CD4-positive, alpha-beta T cell (primary cell): ENCODE measurements around the gene HDAC4. TPM values are rescaled to one million over a fixed set of nuclear protein-coding genes. Genes with fewer than 3 reads are reported as not detected.

Source experiments
- ATAC-seq: fragments of 200-7000 bp; cut with Tn5 transposase; one replicate; pipeline ENCODE4 v1.10.0; 2022; ENCODE audit warnings: mild to moderate bottlenecking; ENCODE audit not compliant: poor library complexity
- CTCF ChIA-PET: fragments of 350-600 bp; sonication (Branson Sonifier 250); formaldehyde crosslinking; loops from one replicate; lab custom pipeline; 2021; ENCODE audit warnings: antibody characterized with exemption, inconsistent platforms; lab: Charles Lee
- POLR2A ChIA-PET: fragments of 350-600 bp; sonication (Branson Sonifier 250); formaldehyde crosslinking; loops from one replicate; lab custom pipeline; 2021; ENCODE audit warnings: antibody characterized with exemption, inconsistent platforms; lab: Charles Lee
- DNase-seq, 14 experiments: peaks; one replicate each; pipeline ENCODE4 v3.0.0-alpha.2; 2013 to 2020; ENCODE audit warnings: mixed read lengths in 2 of 14
- H3K27ac ChIP-seq, 2 donors: one replicate each; pipeline versions ENCODE4 v1.5.1 to v1.7.0; 2013; ENCODE audit warnings: low read length in 2 of 2, low read depth in 1 of 2, mild to moderate bottlenecking in 1 of 2
- H3K27me3 ChIP-seq, 2 experiments: 1 replicate in 1 of 2; 2 replicates in 1 of 2; pipeline versions ENCODE4 v1.6.1 to v1.7.0; 2013; ENCODE audit warnings: low read length in 2 of 2, control low read depth in 1 of 2, mild to moderate bottlenecking in 1 of 2, moderate library complexity in 1 of 2; ENCODE audit not compliant: insufficient read depth in 2 of 2, control insufficient read depth in 1 of 2
- H3K36me3 ChIP-seq: one replicate; pipeline ENCODE4 v1.6.1; 2013; ENCODE audit warnings: low read length, control low read depth; ENCODE audit not compliant: insufficient read depth
- H3K4me1 ChIP-seq: one replicate; pipeline ENCODE4 v1.6.1; 2013; ENCODE audit warnings: low read length, control low read depth; ENCODE audit not compliant: insufficient read depth
- H3K4me3 ChIP-seq: one replicate; pipeline ENCODE4 v1.5.1; 2013; ENCODE audit warnings: mild to moderate bottlenecking, low read length, moderate library complexity
- H3K9me3 ChIP-seq, 2 experiments: 1 replicate in 1 of 2; 2 replicates in 1 of 2; pipeline versions ENCODE4 v1.6.1 to v1.7.0; 2013; ENCODE audit warnings: low read length in 2 of 2, mild to moderate bottlenecking in 2 of 2, control low read depth in 1 of 2, moderate library complexity in 1 of 2; ENCODE audit not compliant: control insufficient read depth in 1 of 2, insufficient read depth in 1 of 2
- H3K27ac Mint-ChIP-seq: one replicate; pipeline ENCODE4 v1.8.0; 2020; ENCODE audit warnings: mixed read lengths
- H3K27me3 Mint-ChIP-seq: one replicate; pipeline ENCODE4 v1.8.0; 2021; ENCODE audit warnings: mixed read lengths
- H3K36me3 Mint-ChIP-seq: one replicate; pipeline ENCODE4 v1.8.0; 2021; ENCODE audit warnings: low read depth, mixed read lengths
- H3K4me1 Mint-ChIP-seq: one replicate; pipeline ENCODE4 v1.8.0; 2021; ENCODE audit warnings: low read depth, mixed read lengths
- H3K4me3 Mint-ChIP-seq: one replicate; pipeline ENCODE4 v1.8.0; 2020; ENCODE audit warnings: mild to moderate bottlenecking, mixed read lengths
- H3K9me3 Mint-ChIP-seq: one replicate; pipeline ENCODE4 v1.8.0; 2020; ENCODE audit warnings: mixed read lengths
- CTCF ChIP-seq: fragments of 200-600 bp; IDR thresholded peaks from one replicate; pipeline ENCODE4 v1.8.0; 2022; ENCODE audit warnings: antibody characterized with exemption, mild to moderate bottlenecking
- intact Hi-C, 2 experiments: fragments of 100-400 bp; cut with DNase I in 1 of 2; cut with micrococcal nuclease in 1 of 2; formaldehyde crosslinking; loops; one replicate each; pipeline versions ENCODE4 v1.15.1 to v1.9.0; 2023 to 2025; cut with DNase I, micrococcal nuclease
- total RNA-seq, 174 experiments: library from RNA in 2 of 174; stranded (reverse) in 2 of 174; gene quantifications; one replicate each; pipeline ENCODE4 v1.2.3 and lab custom pipeline; 2021 to 2026

Gene HDAC4
- total RNA-seq, 2 experiments from 2014 or later: 45.3 to 49.2 TPM

GRCh38 chr2:239094867-239095266 is 306.0 kb downstream of the HDAC4 start:
- Mint-ChIP-seq H3K27me3 (no peaks in the 10 kb centered on the region), H3K4me1 (no peaks in the 10 kb centered on the region), H3K36me3 (peaks cover 38% of the 10 kb centered on the region), H3K4me3 (no peak overlapping the region), H3K9me3 (no peaks in the 10 kb centered on the region), H3K27ac (no peak overlapping the region)
- ATAC-seq (no peak), DNase-seq (no peak)
- CTCF ChIA-PET: no interaction called here
- Histone ChIP-seq H3K4me1 (no peaks in the 10 kb centered on the region), H3K27ac (no peak overlapping the region), H3K4me3 (no peak overlapping the region), H3K36me3 (peaks cover 45% of the 10 kb centered on the region), H3K27me3 (no peaks in the 10 kb centered on the region), H3K9me3 (no peaks in the 10 kb centered on the region)
- intact Hi-C loops: no loop called here
- no peak for TF ChIP-seq CTCF
- POLR2A ChIA-PET: no interaction called here

GRCh38 chr2:239093952-239094351 is 306.9 kb downstream of the HDAC4 start:
- CTCF ChIA-PET: no interaction called here
- POLR2A ChIA-PET: no interaction called here
- DNase-seq (no peak), ATAC-seq (no peak)
- no peak overlapping the region for H3K27ac ChIP-seq
- no peaks in the 10 kb centered on the region for H3K9me3 Mint-ChIP-seq
- no peaks in the 10 kb centered on the region for H3K27me3 ChIP-seq
- intact Hi-C loops: no loop called here
- no peaks in the 10 kb centered on the region for H3K27me3 Mint-ChIP-seq
- no peak for TF ChIP-seq CTCF
- no peak overlapping the region for H3K4me3 Mint-ChIP-seq
- no peak overlapping the region for H3K27ac Mint-ChIP-seq
- no peaks in the 10 kb centered on the region for H3K4me1 Mint-ChIP-seq
- H3K9me3 ChIP-seq: no peaks in the 10 kb centered on the region
- H3K4me1 ChIP-seq: no peaks in the 10 kb centered on the region
- H3K36me3 ChIP-seq: peaks cover 44% of the 10 kb centered on the region
- no peak overlapping the region for H3K4me3 ChIP-seq
- peaks cover 35% of the 10 kb centered on the region for H3K36me3 Mint-ChIP-seq

GRCh38 chr2:239093542-239093941 is 307.3 kb downstream of the HDAC4 start:
- no peaks in the 10 kb centered on the region for H3K27me3 Mint-ChIP-seq

More at GRCh38 chr2:239093542-239093941, 307.3 kb downstream of the HDAC4 start:
- DNase-seq (no peak), ATAC-seq (no peak)
- ChIA-PET POLR2A (no interaction called here), CTCF (no interaction called here)
- Histone ChIP-seq H3K4me1 (no peaks in the 10 kb centered on the region), H3K27me3 (no peaks in the 10 kb centered on the region), H3K9me3 (no peaks in the 10 kb centered on the region), H3K36me3 (peaks cover 47% of the 10 kb centered on the region), H3K4me3 (no peak overlapping the region), H3K27ac (no peak overlapping the region)
- H3K9me3 Mint-ChIP-seq: no peaks in the 10 kb centered on the region
- intact Hi-C loops: no loop called here
- no peaks in the 10 kb centered on the region for H3K4me1 Mint-ChIP-seq
- H3K27ac Mint-ChIP-seq: no peak overlapping the region
- no peak for TF ChIP-seq CTCF
- H3K4me3 Mint-ChIP-seq: no peak overlapping the region
- peaks cover 35% of the 10 kb centered on the region for H3K36me3 Mint-ChIP-seq
